Endothelial cell of umbilical vein (primary cell): ENCODE results near the gene HCRTR2. TPM values are rescaled to one million over a fixed set of nuclear protein-coding genes. Genes with fewer than 3 reads are reported as not detected.
"Not testable (repeated sequence)": the region's sequence is repeated elsewhere in the genome, so short reads cannot be mapped to it uniquely, and the experiment has no call there.

ENCODE experiments used
- BruUV-seq: library from RNA; stranded (reverse); fragments of 400-500 nt; replicated peaks from 2 replicates; lab custom pipeline; 2021; lab: Mats Ljungman, UMichigan
- CTCF ChIA-PET: fragments of 300-600, 350-600 bp; sonication (Branson Sonifier 250); formaldehyde crosslinking; loops from one replicate; lab custom pipeline; 2021; ENCODE audit warnings: antibody characterized with exemption, inconsistent platforms; lab: Charles Lee
- POLR2A ChIA-PET: fragments of 300-600, 350-600 bp; sonication (Branson Sonifier 250); formaldehyde crosslinking; loops from one replicate; lab custom pipeline; 2021; ENCODE audit warnings: antibody characterized with exemption, inconsistent platforms; lab: Charles Lee
- DNase-seq: peaks from one replicate; pipeline ENCODE4 v3.0.0-alpha.2; 2011; ENCODE audit warnings: low read depth, low spot score
- FAIRE-seq: peaks from 2 replicates; lab custom pipeline; 2011; peaks lifted over from hg19 to GRCh38; lab: Jason Lieb, UNC
- H2AFZ ChIP-seq: 2 replicates; pipeline ENCODE4 v1.6.0; 2012; ENCODE audit warnings: low read depth, low read length, control low read depth, inconsistent platforms
- H3K27ac ChIP-seq: 2 replicates; pipeline ENCODE4 v1.5.1; 2011; ENCODE audit warnings: low read depth, mild to moderate bottlenecking, control low read depth, low read length, moderate library complexity; ENCODE audit not compliant: insufficient read depth
- H3K27me3 ChIP-seq, 2 experiments: 2 replicates each; pipeline versions ENCODE4 v1.6.0 to v1.6.1; 2011; ENCODE audit warnings: low read length in 2 of 2, mixed read lengths in 1 of 2; ENCODE audit not compliant: control insufficient read depth in 2 of 2, insufficient read depth in 2 of 2
- H3K36me3 ChIP-seq, 2 experiments: 2 replicates in 1 of 2; 3 replicates in 1 of 2; pipeline ENCODE4 v1.5.1; 2011; ENCODE audit warnings: low read length in 2 of 2, mild to moderate bottlenecking in 1 of 2, moderate library complexity in 1 of 2; ENCODE audit not compliant: control insufficient read depth in 2 of 2, insufficient read depth in 2 of 2; ENCODE audit errors: extremely low read depth in 1 of 2
- H3K4me1 ChIP-seq: 3 replicates; pipeline ENCODE4 v1.5.1; 2011; ENCODE audit warnings: mild to moderate bottlenecking, low read length; ENCODE audit not compliant: control insufficient read depth, insufficient read depth; ENCODE audit errors: extremely low read depth
- H3K4me2 ChIP-seq: 2 replicates; pipeline ENCODE4 v1.6.1; 2011; ENCODE audit warnings: low read length, control low read depth, mixed read lengths; ENCODE audit not compliant: insufficient read depth
- H3K4me3 ChIP-seq, 3 experiments: fragments of 200-600 bp in 1 of 3; sonication (generic), shearing (Covaris generic) in 1 of 3; replicated peaks in 1 of 3; 2 replicates each; pipeline ENCODE4 v1.5.1; 2011 to 2016; ENCODE audit warnings: control low read depth in 3 of 3, low read length in 3 of 3, mild to moderate bottlenecking in 2 of 3, inconsistent platforms in 1 of 3, low read depth in 1 of 3, moderate library complexity in 1 of 3; ENCODE audit not compliant: insufficient read depth in 1 of 3
- H3K79me2 ChIP-seq: 2 replicates; pipeline ENCODE4 v1.6.0; 2012; ENCODE audit warnings: low read length, inconsistent platforms; ENCODE audit not compliant: control insufficient read depth, insufficient read depth
- H3K9ac ChIP-seq: replicated peaks from 2 replicates; pipeline ENCODE3; 2011; ENCODE audit warnings: low read length, control low read depth; ENCODE audit not compliant: insufficient read depth; ENCODE audit errors: extremely low read depth
- H3K9me1 ChIP-seq: replicated peaks from 3 replicates; pipeline ENCODE4 v1.6.0; 2011; ENCODE audit warnings: mild to moderate bottlenecking, low read length; ENCODE audit not compliant: control insufficient read depth, insufficient read depth; ENCODE audit errors: extremely low read depth
- H3K9me3 ChIP-seq: replicated peaks from 2 replicates; pipeline ENCODE4 v1.5.1; 2012; ENCODE audit warnings: low read length, inconsistent platforms; ENCODE audit not compliant: control insufficient read depth, insufficient read depth
- H4K20me1 ChIP-seq: replicated peaks from 2 replicates; pipeline ENCODE3; 2011; ENCODE audit warnings: mild to moderate bottlenecking, low read length; ENCODE audit not compliant: control insufficient read depth, insufficient read depth; ENCODE audit errors: extremely low read depth
- JUN ChIP-seq: IDR thresholded peaks from 2 replicates; pipeline ENCODE4 v1.6.1; 2011; ENCODE audit warnings: borderline replicate concordance, low read depth; ENCODE audit not compliant: insufficient read length, insufficient read depth
- dilution Hi-C: fragments of 300-500 bp; cut with MboI; formaldehyde crosslinking; loops from one replicate; pipeline ENCODE4 v1.15.0; 2019; ENCODE audit warnings: low sequenced_read_pairs; ENCODE audit not compliant: extremely low pct_ligation_motif_present
- intact Hi-C: fragments of 100-400 bp; cut with micrococcal nuclease; formaldehyde crosslinking; loops from one replicate; pipeline ENCODE4 v1.10.0; 2022
- polyA plus RNA-seq, 4 experiments: library from polyadenylated mRNA; depleted of rRNA in 3 of 4; stranded (reverse) in 3 of 4; unstranded in 1 of 4; fragments of >200 nt; gene quantifications; 2 replicates each; pipeline versions ENCODE4 v1.2.1 to v1.2.3, GENCODE V29; 2011 to 2012; ENCODE audit warnings: missing spikeins in 1 of 4
- total RNA-seq: library from RNA; stranded (reverse); gene quantifications from 2 replicates; pipeline ENCODE4 v1.2.3, GENCODE V29; 2021
- TF ChIP-seq, protein P1 (sequence below), 2 donors: IDR thresholded peaks; 1 replicate in 1 of 2; 2 replicates in 1 of 2; pipeline ENCODE4 v1.5.1; 2011; ENCODE audit warnings: low read length in 2 of 2, mild to moderate bottlenecking in 2 of 2, moderate library complexity in 2 of 2, control low read depth in 1 of 2, inconsistent platforms in 1 of 2, low read depth in 1 of 2; ENCODE audit not compliant: insufficient read depth in 1 of 2; ENCODE audit errors: extremely low read depth in 1 of 2

The HCRTR2 gene
- total and polyA plus RNA-seq, 2 donors (not counting 3 experiments of a cell fraction or from before 2014, with no cell fraction given), result not detected

DNA sequence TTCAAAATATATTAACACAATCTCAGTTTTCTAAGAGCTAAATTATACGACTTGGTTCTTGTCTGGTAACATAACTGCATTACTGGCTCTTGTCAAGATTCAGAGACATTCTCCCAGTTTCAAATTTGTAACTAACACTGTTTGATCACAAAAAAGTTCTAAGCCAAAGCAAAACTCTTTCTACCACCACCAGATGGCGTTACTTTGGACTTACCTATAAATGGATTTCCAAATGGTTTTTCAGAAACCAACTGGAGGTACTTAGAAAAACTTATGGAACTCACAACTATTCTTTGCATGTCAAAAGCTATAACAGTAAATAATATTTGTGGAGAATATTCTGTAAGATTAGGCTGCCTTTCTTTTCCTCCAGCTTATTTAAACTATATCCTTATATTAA lies 118.8 kb downstream of the HCRTR2 start:
- H3K27ac ChIP-seq, result no peak overlapping the region
- H3K9me3 ChIP-seq, result no peaks in the 10 kb centered on the region
- no peak overlapping the region for H2AFZ ChIP-seq
- no peaks in the 10 kb centered on the region for H3K27me3 ChIP-seq
- H3K36me3 ChIP-seq, result no peaks in the 10 kb centered on the region
- H4K20me1 ChIP-seq, result no peaks in the 10 kb centered on the region
- no peak for TF ChIP-seq JUN
- TF ChIP-seq, protein P1, sequence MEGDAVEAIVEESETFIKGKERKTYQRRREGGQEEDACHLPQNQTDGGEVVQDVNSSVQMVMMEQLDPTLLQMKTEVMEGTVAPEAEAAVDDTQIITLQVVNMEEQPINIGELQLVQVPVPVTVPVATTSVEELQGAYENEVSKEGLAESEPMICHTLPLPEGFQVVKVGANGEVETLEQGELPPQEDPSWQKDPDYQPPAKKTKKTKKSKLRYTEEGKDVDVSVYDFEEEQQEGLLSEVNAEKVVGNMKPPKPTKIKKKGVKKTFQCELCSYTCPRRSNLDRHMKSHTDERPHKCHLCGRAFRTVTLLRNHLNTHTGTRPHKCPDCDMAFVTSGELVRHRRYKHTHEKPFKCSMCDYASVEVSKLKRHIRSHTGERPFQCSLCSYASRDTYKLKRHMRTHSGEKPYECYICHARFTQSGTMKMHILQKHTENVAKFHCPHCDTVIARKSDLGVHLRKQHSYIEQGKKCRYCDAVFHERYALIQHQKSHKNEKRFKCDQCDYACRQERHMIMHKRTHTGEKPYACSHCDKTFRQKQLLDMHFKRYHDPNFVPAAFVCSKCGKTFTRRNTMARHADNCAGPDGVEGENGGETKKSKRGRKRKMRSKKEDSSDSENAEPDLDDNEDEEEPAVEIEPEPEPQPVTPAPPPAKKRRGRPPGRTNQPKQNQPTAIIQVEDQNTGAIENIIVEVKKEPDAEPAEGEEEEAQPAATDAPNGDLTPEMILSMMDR (IDR thresholded peaks at IDR 0.05; ENCODE audit: extremely low read depth in 1 of 2, insufficient read depth in 1 of 2, low read depth in 1 of 2, low read length in 2 of 2), result peak in 1 of 2 donors; percentile 24
- H3K9me1 ChIP-seq, result no peaks in the 10 kb centered on the region
- H3K4me1 ChIP-seq, result no peaks in the 10 kb centered on the region
- no peak overlapping the region for H3K9ac ChIP-seq
- H3K79me2 ChIP-seq, result no peaks in the 10 kb centered on the region
- no TSS peak for BruUV-seq
- POLR2A ChIA-PET, result no interaction called here
- CTCF ChIA-PET, result interaction anchor here (1.1 kb wide), 1 partner anchor 16 kb away, joined by 5 read pairs; no protein-coding TSS in a partner anchor
- DNase-seq, result no peak
- dilution Hi-C loops, result no loop called here
- intact Hi-C loops, result loop anchor here (5.0 kb wide), 1 partner anchor 999 kb away; no protein-coding TSS in a partner anchor
- H3K4me2 ChIP-seq, result no peak overlapping the region
- H3K4me3 ChIP-seq, result no peak overlapping the region
- peak; percentile 49 for FAIRE-seq

DNA sequence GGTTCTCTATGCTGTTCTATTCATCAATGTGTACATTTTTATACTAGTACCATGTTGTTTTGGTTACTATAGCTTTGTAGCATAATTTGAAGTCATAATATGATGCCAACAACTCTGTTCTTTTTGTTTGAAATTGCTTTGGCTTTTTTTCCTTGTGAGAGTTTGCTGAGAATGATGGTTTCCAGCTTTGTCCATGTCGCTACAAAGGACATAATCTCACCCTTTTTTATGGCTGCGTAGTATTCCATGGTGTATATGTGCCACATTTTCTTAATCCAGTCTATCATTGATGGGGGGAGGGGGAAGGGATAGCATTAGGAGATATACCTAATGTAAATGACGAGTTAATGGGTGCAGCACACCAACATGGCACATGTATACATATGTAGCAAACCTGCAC lies 122.9 kb downstream of the HCRTR2 start:
- H3K9me1 ChIP-seq, H2AFZ ChIP-seq, H3K4me2 ChIP-seq, dilution Hi-C loops, H3K4me1 ChIP-seq, H3K9ac ChIP-seq, H4K20me1 ChIP-seq, H3K4me3 ChIP-seq, FAIRE-seq, H3K36me3 ChIP-seq, intact Hi-C loops, DNase-seq, BruUV-seq, H3K9me3 ChIP-seq, H3K27ac ChIP-seq, H3K79me2 ChIP-seq, H3K27me3 ChIP-seq, POLR2A ChIA-PET, CTCF ChIA-PET: not testable (repeated sequence)
